LNCaP clone FGC (cell line): ENCODE data around the gene MYO5A.

Experiments
- DNase-seq: peaks from one replicate; pipeline ENCODE4 v3.0.0-alpha.2; 2011; ENCODE audit warnings: low read depth
- H3K4me3 ChIP-seq: 2 replicates; pipeline ENCODE4 v1.5.1; 2011; ENCODE audit warnings: mild to moderate bottlenecking, low read depth, low read length, control low read depth
- TF ChIP-seq, protein P1 (sequence below): IDR thresholded peaks from 2 replicates; pipeline ENCODE4 v1.5.1; 2012; ENCODE audit warnings: mild to moderate bottlenecking; ENCODE audit not compliant: control insufficient read depth, insufficient read depth; ENCODE audit errors: extremely low read depth

Gene MYO5A

DNA sequence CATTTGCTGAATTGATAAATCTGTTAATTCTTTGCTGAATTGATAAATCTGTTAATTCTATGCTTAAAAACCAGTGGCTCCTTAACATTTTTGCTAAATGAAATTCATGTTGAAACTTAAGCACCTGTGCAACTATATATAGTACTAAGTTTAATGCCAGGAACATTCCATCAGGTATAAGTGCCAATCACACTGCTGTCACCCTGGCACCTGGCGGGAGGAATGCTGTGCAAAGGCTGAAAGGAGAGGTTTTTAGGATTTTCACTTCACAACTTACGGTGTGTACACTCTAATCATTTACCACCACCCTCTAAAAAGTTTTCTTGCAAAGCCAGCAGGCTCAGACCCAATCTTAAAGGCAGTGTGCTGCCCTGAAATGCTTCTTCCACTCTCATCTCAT is 199.5 kb downstream of the MYO5A start:
- H3K4me3 ChIP-seq, result no peak overlapping the region
- DNase-seq, result no peak
- TF ChIP-seq, protein P1, sequence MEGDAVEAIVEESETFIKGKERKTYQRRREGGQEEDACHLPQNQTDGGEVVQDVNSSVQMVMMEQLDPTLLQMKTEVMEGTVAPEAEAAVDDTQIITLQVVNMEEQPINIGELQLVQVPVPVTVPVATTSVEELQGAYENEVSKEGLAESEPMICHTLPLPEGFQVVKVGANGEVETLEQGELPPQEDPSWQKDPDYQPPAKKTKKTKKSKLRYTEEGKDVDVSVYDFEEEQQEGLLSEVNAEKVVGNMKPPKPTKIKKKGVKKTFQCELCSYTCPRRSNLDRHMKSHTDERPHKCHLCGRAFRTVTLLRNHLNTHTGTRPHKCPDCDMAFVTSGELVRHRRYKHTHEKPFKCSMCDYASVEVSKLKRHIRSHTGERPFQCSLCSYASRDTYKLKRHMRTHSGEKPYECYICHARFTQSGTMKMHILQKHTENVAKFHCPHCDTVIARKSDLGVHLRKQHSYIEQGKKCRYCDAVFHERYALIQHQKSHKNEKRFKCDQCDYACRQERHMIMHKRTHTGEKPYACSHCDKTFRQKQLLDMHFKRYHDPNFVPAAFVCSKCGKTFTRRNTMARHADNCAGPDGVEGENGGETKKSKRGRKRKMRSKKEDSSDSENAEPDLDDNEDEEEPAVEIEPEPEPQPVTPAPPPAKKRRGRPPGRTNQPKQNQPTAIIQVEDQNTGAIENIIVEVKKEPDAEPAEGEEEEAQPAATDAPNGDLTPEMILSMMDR, result no peak

DNA sequence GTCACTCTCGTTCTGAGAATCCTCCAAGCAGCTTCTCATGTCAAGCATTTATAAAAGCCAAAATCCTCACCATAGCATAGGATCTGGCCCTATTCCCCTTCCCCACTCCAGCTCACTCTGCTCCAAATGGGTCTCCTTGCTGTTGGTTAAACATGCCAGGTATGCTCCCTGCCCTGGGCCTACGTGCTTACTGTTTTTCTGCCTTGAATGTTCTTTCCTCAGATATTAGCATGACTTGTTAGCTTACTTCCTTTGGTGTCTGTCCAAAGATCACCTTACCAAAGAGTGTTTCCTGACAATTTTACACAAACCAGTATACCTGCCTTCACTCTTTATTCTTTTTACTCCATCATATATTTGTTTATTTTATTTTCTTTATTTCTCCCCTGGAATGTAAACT is 200.0 kb downstream of the MYO5A start:
- DNase-seq, result no peak
- no peak overlapping the region for H3K4me3 ChIP-seq
- TF ChIP-seq, protein P1, result no peak

DNA sequence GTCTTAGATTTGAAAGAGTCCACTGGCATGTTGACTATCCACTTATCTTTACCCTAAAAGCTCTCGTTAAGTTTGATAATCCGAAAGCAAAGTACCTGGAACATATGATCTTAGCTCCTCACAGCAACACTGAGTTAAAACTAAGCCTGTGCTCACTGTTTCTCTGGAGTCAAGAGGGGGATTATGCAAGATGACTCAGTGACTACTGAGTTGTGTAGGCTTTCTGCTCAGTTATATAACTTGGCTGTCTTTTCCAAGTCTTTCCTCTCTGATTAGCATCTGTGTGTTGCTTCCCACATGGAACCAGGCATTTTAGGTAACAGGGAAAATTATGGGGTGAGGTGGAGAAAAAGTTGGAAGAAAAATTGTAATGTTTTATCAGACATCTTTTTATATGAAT is 201.9 kb downstream of the MYO5A start:
- TF ChIP-seq, protein P1, result no peak
- no peak for DNase-seq

DNA sequence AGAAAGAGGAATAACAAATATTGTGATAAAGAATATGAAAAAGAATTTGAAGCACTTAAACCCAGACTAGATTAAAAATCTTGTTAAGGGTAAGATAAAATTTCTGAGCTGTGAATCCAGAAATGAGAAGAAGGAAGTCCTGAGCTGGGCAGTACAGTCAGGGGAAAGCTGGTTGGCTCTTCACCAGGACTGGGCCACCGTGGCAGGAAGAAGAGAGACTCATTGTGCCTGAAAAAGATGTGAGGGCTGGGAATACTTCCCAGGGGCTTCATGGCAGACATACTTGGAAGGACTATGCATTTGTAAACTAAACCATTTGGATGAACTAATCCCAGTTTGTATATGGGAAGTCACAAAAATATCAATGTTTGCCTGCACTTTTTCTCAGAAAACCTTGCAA is 204.6 kb downstream of the MYO5A start:
- no peak overlapping the region for H3K4me3 ChIP-seq
- TF ChIP-seq, protein P1, result no peak
- DNase-seq, result no peak

More for the DNA sequence above, 201.9 kb downstream of the MYO5A start:
- no peak overlapping the region for H3K4me3 ChIP-seq

DNA sequence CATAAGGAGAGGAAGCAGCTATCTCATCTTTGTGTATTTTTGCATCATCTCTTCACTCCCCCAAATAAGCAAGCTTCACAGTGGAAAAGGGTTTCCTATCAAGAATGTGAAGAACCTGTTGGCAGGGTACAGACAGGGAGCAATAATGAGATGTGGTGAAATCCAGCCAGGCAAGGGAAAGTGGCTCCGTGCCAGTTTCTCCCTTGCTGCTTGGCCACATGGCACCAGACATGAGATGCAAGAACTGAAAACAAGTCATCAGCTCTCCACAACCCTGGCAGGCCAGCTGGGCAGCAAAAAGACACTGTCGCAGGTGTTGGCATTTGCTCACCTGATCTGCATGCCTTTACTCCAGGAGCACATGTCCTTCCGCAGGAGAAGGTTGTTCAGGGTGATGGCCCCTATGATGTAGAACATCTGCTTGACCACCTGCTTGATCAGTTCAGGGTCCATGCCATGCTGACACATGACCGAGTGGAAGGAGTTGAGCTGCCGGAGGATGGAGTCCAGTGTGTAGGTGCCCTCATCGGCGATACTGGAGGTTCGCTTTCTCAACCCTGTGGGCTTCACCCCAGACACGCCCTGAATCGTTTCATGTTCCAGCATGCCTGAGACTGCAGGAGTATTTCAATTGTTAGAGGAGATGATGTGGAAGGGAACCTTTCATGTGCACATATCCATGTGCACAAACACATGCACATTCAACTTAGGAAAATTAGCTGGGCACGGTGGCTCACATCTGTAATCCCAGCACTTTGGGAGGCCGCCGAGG is 209.8 kb downstream of the MYO5A start:
- DNase-seq, result no peak
- no peak overlapping the region for H3K4me3 ChIP-seq
- TF ChIP-seq, protein P1, result no peak

DNA sequence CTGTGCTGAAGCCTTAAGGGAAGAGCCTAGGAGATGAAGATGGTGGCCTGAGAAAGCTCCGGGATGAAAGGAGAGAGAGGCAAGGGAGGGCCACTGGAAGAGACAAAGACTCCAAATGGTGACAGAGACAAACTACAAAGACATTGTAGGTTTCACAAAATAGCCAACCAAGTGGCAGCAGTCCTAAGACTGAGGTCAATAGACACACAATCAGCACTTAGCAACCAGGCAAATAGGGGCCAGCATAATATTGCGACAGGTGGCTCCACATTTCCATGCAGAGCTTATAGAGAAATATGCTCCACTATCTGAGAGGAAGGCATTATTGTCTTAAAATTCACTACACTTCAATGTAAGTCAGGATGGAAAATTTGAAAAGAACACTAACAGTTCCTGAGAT is 211.0 kb downstream of the MYO5A start:
- H3K4me3 ChIP-seq, result no peak overlapping the region
- DNase-seq, result no peak
- TF ChIP-seq, protein P1, result no peak

DNA sequence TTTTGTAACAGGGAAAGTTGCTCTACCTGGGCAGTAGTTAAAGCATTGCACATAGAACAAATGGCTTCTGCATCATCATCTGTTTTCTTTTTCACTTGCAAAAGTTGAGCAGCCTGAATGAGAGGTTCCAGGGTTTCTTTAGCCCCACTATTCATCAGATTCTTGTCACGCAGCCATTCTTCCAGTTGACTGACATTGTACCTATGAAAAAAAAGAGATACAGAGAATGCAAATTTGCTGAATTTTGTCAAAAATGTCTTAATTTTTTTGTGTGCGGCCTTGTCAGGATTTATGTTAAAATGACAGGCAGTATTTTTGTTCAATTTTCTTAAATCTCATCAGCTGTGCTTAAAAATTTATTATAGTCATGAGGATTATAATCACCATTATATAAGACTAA is 211.7 kb downstream of the MYO5A start:
- H3K4me3 ChIP-seq, result no peak overlapping the region
- DNase-seq, result no peak
- TF ChIP-seq, protein P1, result no peak
